ENCODE results near the gene SEMA5B.

Gene SEMA5B

GRCh38 chr3:122993124-122993978 is 34.2 kb downstream of the SEMA5B start:
- DNase-seq, result no peak

DNA sequence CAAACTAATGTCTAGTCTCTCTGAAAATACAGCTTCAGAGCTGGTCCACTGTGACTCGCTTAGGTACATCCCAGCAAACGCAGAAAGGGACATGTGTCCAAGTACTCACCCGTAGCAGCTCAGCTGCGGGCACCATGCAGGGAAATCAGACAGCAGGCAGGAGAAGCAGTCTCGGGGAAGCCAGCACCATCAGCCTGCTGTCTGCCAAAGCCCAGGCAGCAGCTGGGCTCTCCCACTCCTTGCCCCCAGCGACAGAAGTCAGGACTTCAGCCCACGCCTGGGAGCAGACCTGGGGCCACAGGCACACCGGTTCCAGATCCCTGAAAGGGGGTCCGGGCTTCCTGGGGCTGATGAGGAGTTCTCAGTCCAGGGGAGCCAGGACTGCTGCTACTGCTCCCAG is 34.9 kb downstream of the SEMA5B start:
- DNase-seq, result no peak

GRCh38 chr3:122992133-122992532 is 35.4 kb downstream of the SEMA5B start:
- DNase-seq, result no peak

DNA sequence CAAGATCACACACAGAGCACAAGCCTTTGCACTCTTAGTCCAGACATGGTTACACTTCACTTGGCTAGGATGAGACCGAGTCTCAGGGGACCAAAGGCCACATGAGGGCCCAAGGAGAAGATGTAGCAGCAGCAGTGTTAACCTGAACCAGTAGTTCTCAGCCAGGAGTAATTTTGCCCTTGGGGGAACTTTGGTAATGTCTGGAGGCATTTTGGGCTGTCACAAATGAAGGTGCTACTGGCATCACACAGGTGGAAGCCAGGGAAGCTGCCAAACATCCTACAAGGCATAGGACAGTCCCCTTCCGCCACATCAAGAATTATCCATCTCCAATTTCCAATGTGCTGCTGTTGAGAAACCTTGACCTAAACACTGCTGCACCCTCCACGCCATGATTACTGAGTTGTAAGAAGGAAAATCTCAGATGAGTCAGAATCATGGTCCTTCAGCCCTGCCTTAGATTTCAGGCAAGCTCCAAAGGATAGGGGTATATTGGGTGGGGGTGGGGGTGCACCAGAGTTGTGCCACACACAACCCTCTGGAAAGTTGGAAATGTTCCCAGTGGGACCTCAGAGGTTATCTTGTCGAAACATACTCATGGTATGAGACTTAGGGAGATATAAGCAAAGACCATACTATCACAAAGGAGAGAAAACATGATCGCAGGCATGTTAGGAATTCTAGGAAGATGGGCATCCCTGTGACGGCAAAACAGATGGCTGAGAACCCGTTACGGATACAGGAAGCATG is 36.2 kb downstream of the SEMA5B start:
- no peak for DNase-seq

- DNase-seq, result no peak
Observed at GRCh38 chr3:122989856-122990575, 37.5 kb downstream of the SEMA5B start.

GRCh38 chr3:122988508-122988907 is 39.1 kb downstream of the SEMA5B start:
- DNase-seq, result no peak

DNA sequence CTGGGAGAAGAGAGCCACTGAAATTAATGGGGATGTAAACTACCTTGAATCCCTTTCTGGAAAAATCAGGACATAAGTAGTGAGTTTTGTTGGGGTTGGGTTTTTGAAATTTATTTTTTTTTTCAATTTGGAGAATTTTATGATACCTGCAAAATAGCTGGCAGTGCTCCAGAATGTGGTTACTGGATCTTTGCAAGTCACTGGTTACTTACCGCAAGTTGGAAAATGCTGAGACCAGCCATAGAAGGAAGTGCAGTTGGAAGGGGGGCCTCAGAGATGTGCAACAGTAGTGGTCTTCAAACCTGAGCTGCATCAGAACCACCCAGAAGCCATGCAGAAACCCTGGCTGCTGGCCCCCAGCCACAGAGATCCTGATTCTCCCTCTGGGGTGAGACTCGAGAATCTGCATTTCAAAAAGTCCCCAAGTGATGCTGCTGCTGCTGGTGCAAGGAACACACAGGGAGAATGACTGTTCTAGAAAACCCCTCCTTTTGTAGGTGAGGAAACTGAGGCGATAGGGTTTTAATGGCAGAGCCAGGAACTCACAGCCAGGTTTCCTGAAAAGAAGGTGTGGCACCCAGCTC is 39.7 kb downstream of the SEMA5B start:
- DNase-seq, result no peak

DNA sequence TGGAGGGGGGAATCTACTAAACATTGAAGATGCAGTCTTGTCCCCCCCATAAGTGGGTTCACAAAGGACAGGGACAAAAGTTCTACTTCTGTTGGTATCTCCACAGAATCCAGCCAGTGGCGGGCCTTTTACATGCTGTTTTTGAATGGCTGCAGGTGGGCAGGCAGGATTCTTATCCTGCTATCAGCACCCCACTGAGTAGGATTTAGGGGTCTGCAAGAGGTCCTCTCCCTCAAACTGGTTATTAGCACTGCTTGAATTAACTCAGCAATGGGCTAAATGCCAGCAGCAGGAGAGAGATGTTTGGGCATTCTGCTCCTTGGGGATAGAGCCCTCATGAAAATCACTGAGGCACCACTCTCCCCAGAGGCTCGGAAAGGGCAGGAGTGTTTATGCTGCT is 40.3 kb downstream of the SEMA5B start:
- DNase-seq, result no peak

DNA sequence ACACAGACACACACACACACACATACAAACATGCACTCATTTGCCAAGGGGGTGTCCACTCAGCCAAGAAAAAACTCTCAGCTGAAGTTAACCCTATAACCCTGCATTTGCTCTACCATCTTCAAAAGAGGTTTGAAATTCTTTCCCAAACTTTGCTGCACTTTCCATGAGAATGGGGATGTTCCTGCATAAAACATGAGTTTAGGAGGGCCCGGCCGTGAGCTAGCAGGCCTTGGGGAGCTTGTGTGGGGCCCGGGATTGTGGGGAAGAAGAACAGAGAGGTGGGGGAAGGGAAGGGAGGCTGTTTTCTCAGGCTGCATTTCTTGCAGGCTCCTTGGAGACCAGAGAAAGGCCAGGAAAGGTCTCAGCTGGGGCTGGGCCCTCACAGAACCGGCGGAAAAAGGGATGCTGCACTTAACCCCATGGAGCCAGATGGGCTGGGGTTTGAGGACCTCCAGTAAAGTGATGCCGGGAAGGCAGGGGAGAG is 40.8 kb downstream of the SEMA5B start:
- DNase-seq, result no peak

GRCh38 chr3:122985539-122985938 is 42.0 kb downstream of the SEMA5B start:
- DNase-seq, result no peak

DNA sequence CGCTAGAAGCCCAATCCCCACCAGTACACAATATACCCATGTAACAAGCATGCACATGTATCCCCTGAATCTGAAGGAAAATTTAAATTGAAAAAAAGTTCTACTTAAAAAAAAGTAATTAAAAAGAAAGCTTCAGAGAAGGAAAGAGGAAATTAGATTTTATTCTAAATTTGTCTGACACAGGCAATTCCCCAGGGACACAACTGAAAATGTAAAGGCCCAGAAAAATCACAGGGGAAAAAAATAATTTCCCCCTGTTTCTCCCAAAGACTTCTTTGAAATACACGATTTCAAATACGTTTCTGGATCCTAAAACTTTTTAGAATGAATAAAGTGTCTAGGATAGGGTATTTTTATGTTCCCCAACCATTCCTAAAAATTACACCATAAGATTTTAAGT is 42.9 kb downstream of the SEMA5B start:
- no peak for DNase-seq

GRCh38 chr3:122984007-122984406 is 43.6 kb downstream of the SEMA5B start:
- DNase-seq, result no peak

- no peak for DNase-seq
Observed at GRCh38 chr3:122982216-122983185, 45.1 kb downstream of the SEMA5B start.

DNA sequence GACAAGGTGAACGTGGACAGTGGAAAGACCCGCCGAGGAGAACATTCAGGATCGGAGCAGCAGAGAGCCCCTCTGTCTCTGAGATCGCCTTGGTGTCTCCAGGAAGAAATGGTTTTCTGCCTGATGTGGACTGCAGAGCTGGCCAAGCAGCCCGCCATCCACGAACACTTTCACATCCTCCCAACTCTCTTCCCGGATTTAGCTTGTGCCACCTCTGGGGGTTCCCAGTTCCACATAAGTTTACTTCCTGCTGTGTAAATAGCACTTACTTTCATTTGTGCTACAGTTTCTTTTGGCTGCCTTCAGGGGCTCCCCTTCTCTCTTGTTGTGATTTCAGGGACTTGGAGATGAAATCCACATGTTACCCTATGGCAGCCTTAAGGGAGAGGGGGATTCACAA is 48.4 kb downstream of the SEMA5B start:
- DNase-seq, result no peak

GRCh38 chr3:122978569-122978968 is 49.0 kb downstream of the SEMA5B start:
- DNase-seq, result no peak

GRCh38 chr3:122977746-122978466 is 49.7 kb downstream of the SEMA5B start:
- DNase-seq, result no peak

DNA sequence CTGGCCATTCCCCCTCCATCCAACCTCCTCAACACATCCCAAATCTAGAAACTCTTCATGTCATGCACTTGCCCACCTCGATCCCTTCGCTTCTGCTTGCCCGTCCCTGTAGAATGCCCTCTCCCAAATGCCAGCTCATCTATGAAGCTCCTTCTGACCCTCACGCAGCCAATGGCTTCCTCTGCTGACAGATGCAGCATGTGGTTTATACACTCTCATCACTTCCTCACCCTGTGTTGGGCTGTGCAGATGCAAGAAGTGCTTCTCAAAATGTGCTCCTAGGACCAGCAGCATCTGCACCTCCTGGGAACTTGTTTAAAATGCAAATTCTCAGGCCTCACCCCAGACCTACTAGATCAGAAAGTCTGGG is 51.7 kb downstream of the SEMA5B start:
- DNase-seq, result peak; percentile 9

GRCh38 chr3:122975163-122975923 is 52.2 kb downstream of the SEMA5B start:
- DNase-seq, result peak; percentile 20

DNA sequence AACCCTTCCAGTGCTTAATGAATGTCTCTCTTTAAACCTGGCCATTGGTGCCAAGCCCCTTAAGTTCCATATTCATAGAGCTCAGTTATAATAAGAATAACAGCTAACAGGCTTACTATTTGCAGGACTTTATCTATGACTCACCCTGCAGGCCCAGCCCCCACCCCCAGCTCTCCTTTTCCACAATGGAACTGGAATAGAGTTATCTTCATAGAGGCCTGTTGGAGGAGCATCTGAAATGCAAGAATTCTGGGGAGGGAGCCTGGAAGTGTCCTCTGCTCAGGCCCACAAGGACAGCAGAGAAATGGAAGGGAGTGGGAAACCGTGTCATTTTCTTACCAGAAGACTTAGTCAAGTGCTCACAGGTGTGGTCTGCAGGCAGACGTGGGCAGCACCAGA is 52.8 kb downstream of the SEMA5B start:
- DNase-seq, result no peak

DNA sequence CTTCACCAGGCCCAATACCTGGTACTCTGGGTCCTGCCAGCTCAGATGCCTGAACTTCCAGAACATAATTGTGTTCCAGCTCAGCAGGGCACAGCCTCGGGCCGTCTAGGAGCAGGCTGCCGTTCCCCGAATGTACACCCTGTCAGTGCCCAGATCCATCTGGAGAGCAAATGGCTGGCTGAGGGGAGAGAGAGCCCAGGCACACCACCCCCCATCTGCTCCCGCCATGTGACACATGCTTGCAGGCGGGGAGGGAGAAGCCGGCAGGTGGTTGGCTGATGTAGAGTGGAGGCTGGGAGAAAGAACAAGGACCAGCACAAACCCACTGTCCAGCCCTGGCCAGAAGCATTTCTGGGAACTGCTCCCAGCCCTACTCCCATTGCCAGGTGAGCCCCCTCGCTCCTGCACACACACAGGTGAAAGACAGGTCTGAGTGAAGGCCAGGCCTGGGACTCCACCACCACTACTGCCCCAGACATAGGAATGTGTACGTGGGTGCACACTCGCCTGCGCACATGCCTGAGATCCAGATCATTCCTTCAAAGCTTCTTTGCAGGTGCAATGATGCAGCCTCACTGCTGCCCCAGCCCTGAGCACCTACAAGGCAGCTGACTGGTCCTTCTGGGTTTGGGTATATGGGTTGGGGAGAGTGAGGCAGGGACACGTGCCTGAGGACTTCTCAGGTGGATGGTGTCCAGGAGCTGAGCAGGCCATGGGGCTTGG is 53.5 kb downstream of the SEMA5B start:
- no peak for DNase-seq

Data from CD4-positive, alpha-beta T cell treated with Interleukin-10 for 1 hour (primary cell).